ENCODE measurements around the gene MSH2. TPM values are rescaled to one million over a fixed set of nuclear protein-coding genes. Genes with fewer than 3 reads are reported as not detected.

MSH2 gene
- total RNA-seq, 1 experiment from 2014 or later = 139 TPM

DNA sequence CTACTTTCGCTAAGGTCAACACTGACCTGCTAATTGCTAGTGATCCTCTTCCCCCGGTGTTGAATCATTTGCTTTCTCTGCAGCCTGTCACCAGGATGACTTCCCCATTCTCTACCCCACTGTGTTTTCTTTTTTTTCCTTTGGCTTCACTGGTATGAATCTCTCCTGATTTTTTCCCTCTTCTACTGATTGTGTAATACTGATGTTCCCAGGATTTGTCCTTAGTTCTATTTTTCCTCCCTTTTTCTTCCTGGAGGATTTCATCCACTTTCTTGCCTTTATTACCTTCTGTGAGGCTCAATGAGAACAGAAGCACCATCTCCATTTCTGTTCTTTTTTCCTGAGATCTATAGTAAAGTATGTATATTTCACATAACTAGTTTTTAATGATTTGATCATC, 14.1 kb upstream of the MSH2 start:
- no peak overlapping the region for H2BK15ac ChIP-seq (ENCODE audit: low read depth, low read length)
- DNase-seq = no peak
- H2BK120ac ChIP-seq (ENCODE audit: low read depth, low read length, poor library complexity, severe bottlenecking) = no peak overlapping the region
- no peaks in the 10 kb centered on the region for H3K27me3 Mint-ChIP-seq (ENCODE audit: low read depth)
- H3T11ph ChIP-seq (ENCODE audit: low read length) = no peak overlapping the region
- no peak overlapping the region for H2BK12ac ChIP-seq (ENCODE audit: insufficient read length, low read depth, low read length)
- no peak overlapping the region for H4K8ac ChIP-seq (replicated peaks; ENCODE audit: insufficient read length, low read depth, low read length)
- no peaks in the 10 kb centered on the region for H3K23me2 ChIP-seq (ENCODE audit: insufficient read length, low read depth, low read length, poor library complexity, severe bottlenecking)
- H3K23ac ChIP-seq (ENCODE audit: insufficient read length, low read depth, low read length) = no peak overlapping the region
- no peak overlapping the region for H2BK5ac ChIP-seq (ENCODE audit: insufficient read length, low read length)
- no peak overlapping the region for H2AFZ ChIP-seq (ENCODE audit: low read length)
- H3K4me2 ChIP-seq (ENCODE audit: insufficient read depth, insufficient read length, low read length) = no peak overlapping the region
- no peaks in the 10 kb centered on the region for H3K9me3 ChIP-seq (ENCODE audit: control insufficient read depth, low read depth, low read length)
- no peak overlapping the region for H4K91ac ChIP-seq (ENCODE audit: insufficient read length, low read depth, low read length)
- no peak overlapping the region for H3K4ac ChIP-seq (ENCODE audit: low read depth, low read length)
- TF ChIP-seq, protein P1, sequence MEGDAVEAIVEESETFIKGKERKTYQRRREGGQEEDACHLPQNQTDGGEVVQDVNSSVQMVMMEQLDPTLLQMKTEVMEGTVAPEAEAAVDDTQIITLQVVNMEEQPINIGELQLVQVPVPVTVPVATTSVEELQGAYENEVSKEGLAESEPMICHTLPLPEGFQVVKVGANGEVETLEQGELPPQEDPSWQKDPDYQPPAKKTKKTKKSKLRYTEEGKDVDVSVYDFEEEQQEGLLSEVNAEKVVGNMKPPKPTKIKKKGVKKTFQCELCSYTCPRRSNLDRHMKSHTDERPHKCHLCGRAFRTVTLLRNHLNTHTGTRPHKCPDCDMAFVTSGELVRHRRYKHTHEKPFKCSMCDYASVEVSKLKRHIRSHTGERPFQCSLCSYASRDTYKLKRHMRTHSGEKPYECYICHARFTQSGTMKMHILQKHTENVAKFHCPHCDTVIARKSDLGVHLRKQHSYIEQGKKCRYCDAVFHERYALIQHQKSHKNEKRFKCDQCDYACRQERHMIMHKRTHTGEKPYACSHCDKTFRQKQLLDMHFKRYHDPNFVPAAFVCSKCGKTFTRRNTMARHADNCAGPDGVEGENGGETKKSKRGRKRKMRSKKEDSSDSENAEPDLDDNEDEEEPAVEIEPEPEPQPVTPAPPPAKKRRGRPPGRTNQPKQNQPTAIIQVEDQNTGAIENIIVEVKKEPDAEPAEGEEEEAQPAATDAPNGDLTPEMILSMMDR (conservative IDR thresholded peaks at IDR 0.05) = no peak
- H2BK20ac ChIP-seq (ENCODE audit: low read depth, low read length, poor library complexity, severe bottlenecking) = no peak overlapping the region
- no peak overlapping the region for H3K27ac ChIP-seq (ENCODE audit: insufficient read length, low read depth, low read length)
- no peaks in the 10 kb centered on the region for H4K20me1 ChIP-seq (ENCODE audit: control insufficient read depth, insufficient read depth, insufficient read length)
- no peak overlapping the region for H3K18ac ChIP-seq (ENCODE audit: insufficient read length, low read depth, low read length)
- H2AK5ac ChIP-seq (ENCODE audit: insufficient read length, low read length) = no peak overlapping the region
- no peak overlapping the region for H3K4me3 Mint-ChIP-seq
- peaks cover 5 to 7% of the 10 kb centered on the region in 2 experiments; a peak in 3 of 4 replicates for H3K4me1 Mint-ChIP-seq
- no peak overlapping the region for H4K5ac ChIP-seq (ENCODE audit: insufficient read length, low read depth, low read length)
- H3K9ac ChIP-seq (ENCODE audit: extremely low read depth, insufficient read length, low read length) = no peak overlapping the region
- no peak overlapping the region; a peak in 1 of 7 replicates for H3K27ac Mint-ChIP-seq
- H3K36me3 Mint-ChIP-seq (ENCODE audit: insufficient read depth in 1 of 3, low read depth in 3 of 3) = peaks cover 21 to 58% (median 39%) of the 10 kb centered on the region in 3 experiments; a peak in 6 of 7 replicates
- H3K79me1 ChIP-seq (ENCODE audit: insufficient read depth, low read depth, low read length, poor library complexity, severe bottlenecking) = no peaks in the 10 kb centered on the region
- H3K79me2 ChIP-seq (ENCODE audit: insufficient read depth, low read length) = no peaks in the 10 kb centered on the region
- H3K27me3 ChIP-seq (ENCODE audit: insufficient read depth, low read length) = no peaks in the 10 kb centered on the region
- no peaks in the 10 kb centered on the region for H3K9me3 Mint-ChIP-seq
- H3K14ac ChIP-seq (ENCODE audit: insufficient read depth, low read length) = no peak overlapping the region
- H3K56ac ChIP-seq (ENCODE audit: insufficient read length, low read depth, low read length) = no peak overlapping the region
- H3K4me1 ChIP-seq (ENCODE audit: insufficient read depth, low read length) = no peaks in the 10 kb centered on the region
- no CpG with 5 or more reads among the region's 2 CpGs for WGBS (ENCODE audit: extremely low coverage, insufficient read length, low lambda C conversion rate)
